Measurements from ENCODE around the gene GRIA3. TPM values are rescaled to one million over a fixed set of nuclear protein-coding genes. Genes with fewer than 3 reads are reported as not detected.
A peak's percentile ranks its signal among the peaks of the same experiment; 100 is the strongest.

Gene GRIA3
- total RNA-seq = under 1 TPM; 0.17 to 0.85 TPM

- TF ChIP-seq CTCF (IDR thresholded peaks at IDR 0.05) = no peak
- Histone ChIP-seq H3K27me3 (peaks cover 4% of the 10 kb centered on the region), H3K4me1 (no peaks in the 10 kb centered on the region), H3K36me3 (no peaks in the 10 kb centered on the region), H3K9me3 (no peaks in the 10 kb centered on the region), H3K9ac (ENCODE audit: low read depth in 2 of 2, low read length in 2 of 2) (no peak within 1 kb of the TSS), H3K4me3 (peak within 1 kb of the TSS; percentile 2), H3K27ac (no peak within 1 kb of the TSS)
- intact Hi-C loops (cut with DNase I) = no loop called here
- no peak for DNase-seq
Measured at GRCh38 chrX:123184219-123184865, at the start of gene GRIA3. GRIA3 (plus strand) TSS chrX:123184278; CDS start chrX:123184536, 258 bp downstream.

- TF ChIP-seq CTCF (IDR thresholded peaks at IDR 0.05) = no peak
- Histone ChIP-seq H3K9ac (ENCODE audit: low read depth in 2 of 2, low read length in 2 of 2) (no peak overlapping the region), H3K9me3 (no peaks in the 10 kb centered on the region), H3K27me3 (no peaks in the 10 kb centered on the region), H3K36me3 (no peaks in the 10 kb centered on the region), H3K27ac (no peak overlapping the region), H3K4me3 (no peak overlapping the region), H3K4me1 (no peaks in the 10 kb centered on the region)
- no peak for DNase-seq
- intact Hi-C loops (cut with DNase I) = no loop called here
Measured at GRCh38 chrX:123138473-123138872, 45.6 kb upstream of the GRIA3 start.

DNA sequence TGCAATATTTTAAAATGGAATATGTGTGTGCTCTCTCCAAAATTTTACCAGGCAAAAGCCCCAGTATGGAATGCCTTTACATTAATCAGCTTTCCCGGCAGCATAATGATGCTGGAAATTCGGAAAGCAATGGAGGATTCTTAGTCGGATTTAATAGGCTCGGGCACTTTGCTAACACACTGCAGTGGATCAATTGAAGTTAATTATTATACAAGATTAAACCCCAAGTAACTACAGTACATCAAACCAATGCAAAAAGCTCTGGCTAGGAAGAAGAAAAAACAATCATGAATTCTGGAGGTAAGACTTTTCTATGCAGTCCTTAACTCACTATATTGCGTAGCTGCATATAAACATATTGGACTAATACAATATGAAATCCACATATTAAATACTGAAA lies 43.6 kb upstream of the GRIA3 start:
- intact Hi-C loops (cut with DNase I) = no loop called here
- no peaks in the 10 kb centered on the region for H3K4me1 ChIP-seq
- no peaks in the 10 kb centered on the region for H3K9me3 ChIP-seq
- no peak overlapping the region for H3K9ac ChIP-seq (ENCODE audit: low read depth in 2 of 2, low read length in 2 of 2)
- no peak overlapping the region for H3K27ac ChIP-seq
- TF ChIP-seq CTCF (IDR thresholded peaks at IDR 0.05) = no peak
- no peaks in the 10 kb centered on the region for H3K27me3 ChIP-seq
- H3K4me3 ChIP-seq = no peak overlapping the region
- DNase-seq = no peak
- H3K36me3 ChIP-seq = no peaks in the 10 kb centered on the region

- no peak overlapping the region for H3K27ac ChIP-seq
- no peak for TF ChIP-seq CTCF (IDR thresholded peaks at IDR 0.05)
- H3K4me1 ChIP-seq = no peaks in the 10 kb centered on the region
- no peak for DNase-seq
- H3K9me3 ChIP-seq = no peaks in the 10 kb centered on the region
- intact Hi-C loops (cut with DNase I) = no loop called here
- H3K36me3 ChIP-seq = no peaks in the 10 kb centered on the region
- no peaks in the 10 kb centered on the region for H3K27me3 ChIP-seq
- no peak overlapping the region for H3K9ac ChIP-seq (ENCODE audit: low read depth in 2 of 2, low read length in 2 of 2)
- no peak overlapping the region for H3K4me3 ChIP-seq
Measured at GRCh38 chrX:123140904-123141303, 43.2 kb upstream of the GRIA3 start.

DNA sequence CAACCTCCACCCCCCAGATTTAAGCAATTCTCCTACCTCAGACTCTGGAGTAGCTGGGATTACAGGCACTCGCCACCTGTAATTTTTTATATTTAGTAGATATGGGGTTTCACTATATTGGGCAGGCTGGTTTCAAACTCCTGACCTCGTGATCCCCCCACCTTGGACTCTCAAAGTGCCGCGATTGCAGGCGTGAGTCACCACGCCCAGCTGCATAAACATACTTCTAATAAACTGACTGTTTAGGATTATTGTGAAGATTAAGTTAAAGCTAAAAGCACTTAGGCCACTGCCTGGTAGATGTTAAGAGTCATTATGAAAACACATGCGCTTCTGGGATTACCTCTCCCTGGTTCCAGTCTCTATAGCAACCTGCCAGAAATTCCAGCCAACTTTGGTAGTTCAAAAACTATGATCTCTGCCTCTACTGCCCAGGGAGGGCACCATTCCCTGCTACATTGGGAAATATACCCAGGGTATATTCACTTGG lies 30.2 kb upstream of the GRIA3 start:
- H3K4me1 ChIP-seq = no peaks in the 10 kb centered on the region
- no peak overlapping the region for H3K4me3 ChIP-seq
- H3K27me3 ChIP-seq = peaks cover 4% of the 10 kb centered on the region
- no peak for TF ChIP-seq CTCF (IDR thresholded peaks at IDR 0.05)
- H3K27ac ChIP-seq = no peak overlapping the region
- intact Hi-C loops (cut with DNase I) = no loop called here
- no peaks in the 10 kb centered on the region for H3K36me3 ChIP-seq
- no peak for DNase-seq
- H3K9ac ChIP-seq (ENCODE audit: low read depth in 2 of 2, low read length in 2 of 2) = no peak overlapping the region
- H3K9me3 ChIP-seq = no peaks in the 10 kb centered on the region
